Activated CD8-positive, alpha-beta memory T cell treated with anti-CD3 and anti-CD28 coated beads, Interleukin-2, amount 50 U/mL, for 1 hour (primary cell): ENCODE results near the gene CCDC28B.
"Not testable (repeated sequence)": the region's sequence is repeated elsewhere in the genome, so short reads cannot be mapped to it uniquely, and the experiment has no call there.

ENCODE experiments used
- DNase-seq: peaks from one replicate; pipeline ENCODE4 v3.0.0-alpha.2; 2020; ENCODE audit errors: extremely low read depth

The CCDC28B gene

DNA sequence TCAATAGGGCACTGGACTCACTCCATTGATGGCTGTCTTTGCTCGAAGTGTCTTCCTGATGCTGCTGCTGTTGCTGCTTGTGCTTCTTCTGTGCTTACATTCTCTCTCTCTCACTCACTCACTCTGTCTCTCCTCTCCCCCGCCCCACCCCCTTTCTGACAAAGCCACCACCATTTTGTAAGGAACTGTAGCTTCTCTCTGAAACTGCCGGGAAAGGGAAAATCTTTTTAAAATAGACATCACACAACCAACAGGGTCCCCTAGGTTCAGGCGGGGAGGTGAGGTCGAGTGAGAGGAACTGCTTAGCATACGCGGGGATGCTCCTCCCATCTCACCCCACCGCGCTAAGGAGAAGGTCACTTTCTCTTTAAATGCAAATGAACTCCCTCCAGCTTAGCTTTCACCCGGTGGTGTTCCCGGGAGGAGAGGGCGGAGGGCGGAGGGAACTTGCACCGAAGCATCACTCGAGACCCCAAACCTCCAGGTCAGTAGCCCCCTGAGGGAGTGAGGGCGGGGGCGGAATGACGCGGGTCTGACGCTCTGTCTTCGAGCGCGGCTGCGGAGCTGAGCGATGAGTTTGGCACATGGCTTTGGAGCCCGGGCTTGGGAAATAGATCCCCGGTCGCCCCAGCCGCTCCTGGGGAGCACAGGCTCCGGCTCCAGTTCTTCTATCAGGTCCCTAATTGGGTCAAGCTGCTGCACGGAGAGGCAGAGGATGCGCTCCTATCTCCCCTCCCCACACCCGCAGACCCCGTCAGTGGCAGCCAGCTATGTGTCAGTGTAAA is at the start of gene CCDC28B:
TSS of gene CCDC28B (plus strand) at position 370 of the 785 bp plus-strand sequence. CDS start 1,341 bp downstream, outside the sequence.
- DNase-seq, result no peak

DNA sequence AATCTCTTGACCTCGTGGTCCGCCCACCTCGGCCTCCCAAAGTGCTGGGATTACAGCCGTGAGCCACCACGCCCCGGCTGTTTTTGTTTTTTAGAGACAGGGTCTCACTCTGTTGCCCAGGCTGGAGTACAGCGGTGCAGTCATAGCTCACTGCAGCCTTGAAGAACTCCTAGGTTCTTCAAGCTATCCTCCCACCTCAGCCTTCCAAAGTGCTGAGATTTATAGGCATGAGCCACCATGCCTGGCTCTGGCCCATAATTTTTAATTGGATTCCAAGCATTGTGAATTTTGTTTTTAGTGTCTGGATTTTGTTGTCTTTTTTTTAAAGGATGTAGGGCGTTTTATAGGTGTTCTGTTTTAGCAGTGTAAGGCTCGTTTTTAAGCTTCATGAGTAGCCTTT is 49.5 kb upstream of the CCDC28B start:
- no peak for DNase-seq

- DNase-seq, result no peak
Observed at GRCh38 chr1:32151319-32151787, 49.0 kb upstream of the CCDC28B start.

DNA sequence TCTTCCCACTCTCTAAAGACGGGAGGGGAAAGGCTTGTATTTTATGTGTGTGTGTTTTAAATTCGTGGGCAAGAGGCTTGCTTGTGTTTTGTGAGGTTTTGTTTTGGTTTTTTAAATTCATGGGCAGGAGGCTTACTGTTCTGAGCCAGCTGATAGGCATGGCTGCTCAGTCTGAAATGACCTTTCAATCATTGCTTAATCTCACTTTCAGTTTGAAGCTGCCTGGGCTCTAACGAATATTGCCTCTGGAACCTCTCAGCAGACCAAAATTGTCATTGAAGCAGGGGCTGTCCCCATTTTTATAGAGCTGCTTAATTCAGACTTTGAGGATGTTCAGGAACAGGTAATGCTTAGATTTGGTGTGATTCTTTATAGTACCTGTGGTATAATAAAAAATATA is 41.2 kb upstream of the CCDC28B start:
- no peak for DNase-seq

DNA sequence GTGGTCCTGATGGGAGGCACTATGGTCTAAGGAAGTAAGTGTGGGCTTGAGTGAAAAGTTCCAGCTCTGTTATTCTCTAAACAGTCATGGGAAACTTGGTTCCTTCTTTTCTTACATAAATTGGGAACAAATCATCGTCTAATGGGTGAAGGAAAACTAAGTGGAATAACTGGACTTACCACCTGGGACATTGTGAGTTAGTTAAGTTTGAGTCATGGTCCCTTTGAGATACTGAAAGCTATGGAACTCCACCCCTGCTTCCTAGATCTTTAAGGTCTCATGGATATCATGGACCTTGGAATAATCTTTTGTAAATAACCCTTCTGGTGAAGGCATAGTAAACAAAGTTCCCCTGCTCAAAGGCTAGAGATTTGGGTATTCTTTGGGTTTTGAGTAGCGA is 37.0 kb upstream of the CCDC28B start:
- DNase-seq, result no peak

DNA sequence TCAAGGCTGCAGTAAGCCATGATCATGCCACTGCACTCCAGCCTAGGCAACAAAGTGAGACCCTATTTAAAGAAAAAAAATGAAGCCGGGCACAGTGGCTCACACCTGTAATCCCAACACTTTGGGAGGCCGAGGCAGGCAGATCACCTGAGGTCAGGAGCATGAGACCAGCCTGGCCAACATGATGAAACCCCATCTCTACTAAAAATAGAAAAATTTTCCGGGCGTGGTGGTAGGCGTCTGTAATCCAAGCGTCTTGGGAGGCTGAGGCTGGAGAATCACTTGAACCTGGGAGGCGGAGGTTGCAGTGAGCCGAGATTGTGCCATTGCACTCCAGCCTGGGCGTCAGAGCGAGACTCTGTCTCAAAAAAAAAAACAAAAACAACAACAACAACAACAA is 34.8 kb upstream of the CCDC28B start:
- DNase-seq, result not testable (repeated sequence)

DNA sequence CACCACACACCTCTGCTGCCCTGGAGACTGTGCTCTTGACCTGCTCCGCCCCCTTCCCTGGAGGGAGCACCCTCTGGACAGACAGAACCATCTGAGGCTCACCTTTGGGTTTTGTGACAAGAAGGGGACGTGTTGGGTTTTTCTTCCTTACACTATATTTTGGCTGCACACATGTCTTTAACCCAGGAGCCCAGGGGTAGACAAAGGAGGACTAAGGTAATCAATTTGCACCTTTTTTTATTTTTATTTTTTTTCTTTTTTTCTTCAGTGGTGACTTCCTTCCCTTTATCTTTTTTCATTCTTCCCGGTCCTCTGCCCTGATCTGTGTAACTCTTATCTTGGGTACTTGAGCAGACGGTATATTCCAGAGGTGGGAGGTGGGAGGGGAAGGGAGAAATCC is 29.4 kb upstream of the CCDC28B start:
- DNase-seq, result no peak

GRCh38 chr1:32172621-32173245 is 27.7 kb upstream of the CCDC28B start:
- no peak for DNase-seq

DNA sequence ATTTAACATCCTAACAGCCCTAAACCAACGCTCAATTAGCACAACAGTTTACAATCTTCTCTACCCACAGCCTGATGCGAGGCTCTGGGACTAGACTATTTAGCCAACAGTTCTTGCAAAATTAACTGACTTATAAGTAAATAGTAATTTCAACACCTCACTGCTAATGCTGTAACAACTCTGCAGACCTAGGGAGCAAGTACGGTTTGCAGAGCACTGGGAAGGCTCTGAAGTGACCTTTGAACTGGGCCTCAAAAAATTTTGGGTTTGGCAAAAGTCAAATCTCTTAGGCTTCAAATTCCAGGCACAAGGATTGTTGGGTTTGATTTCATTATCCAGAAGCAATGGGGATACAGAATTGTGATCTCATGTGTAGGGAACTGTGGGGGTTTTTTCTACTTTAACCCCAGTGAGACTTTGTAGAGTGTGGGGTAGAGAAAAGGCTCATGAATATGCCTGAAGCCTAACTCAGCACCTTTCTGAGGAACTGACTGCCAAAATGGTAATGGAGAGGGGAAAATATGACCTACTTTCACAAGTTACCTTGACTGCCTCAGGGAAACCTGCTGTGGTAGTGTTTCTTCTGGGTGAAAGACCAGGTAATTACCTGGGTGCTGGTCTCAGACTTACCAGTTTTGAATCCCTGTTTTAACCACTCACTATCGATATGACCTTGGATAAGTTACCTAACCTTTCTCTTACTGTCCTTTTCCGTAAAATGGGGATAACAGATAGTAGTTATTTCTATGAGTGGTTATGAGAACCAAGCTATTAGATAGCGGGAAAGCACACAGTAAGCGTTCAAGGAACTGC is 21.8 kb upstream of the CCDC28B start:
- DNase-seq, result no peak

GRCh38 chr1:32179193-32179442 is 21.3 kb upstream of the CCDC28B start:
- DNase-seq, result no peak

GRCh38 chr1:32179443-32180185 is 20.8 kb upstream of the CCDC28B start, which contains the start of gene TXLNA:
TXLNA (plus strand) TSS chr1:32179675; CDS start chr1:32180346, 671 bp downstream.
- peak; percentile 63 for DNase-seq

DNA sequence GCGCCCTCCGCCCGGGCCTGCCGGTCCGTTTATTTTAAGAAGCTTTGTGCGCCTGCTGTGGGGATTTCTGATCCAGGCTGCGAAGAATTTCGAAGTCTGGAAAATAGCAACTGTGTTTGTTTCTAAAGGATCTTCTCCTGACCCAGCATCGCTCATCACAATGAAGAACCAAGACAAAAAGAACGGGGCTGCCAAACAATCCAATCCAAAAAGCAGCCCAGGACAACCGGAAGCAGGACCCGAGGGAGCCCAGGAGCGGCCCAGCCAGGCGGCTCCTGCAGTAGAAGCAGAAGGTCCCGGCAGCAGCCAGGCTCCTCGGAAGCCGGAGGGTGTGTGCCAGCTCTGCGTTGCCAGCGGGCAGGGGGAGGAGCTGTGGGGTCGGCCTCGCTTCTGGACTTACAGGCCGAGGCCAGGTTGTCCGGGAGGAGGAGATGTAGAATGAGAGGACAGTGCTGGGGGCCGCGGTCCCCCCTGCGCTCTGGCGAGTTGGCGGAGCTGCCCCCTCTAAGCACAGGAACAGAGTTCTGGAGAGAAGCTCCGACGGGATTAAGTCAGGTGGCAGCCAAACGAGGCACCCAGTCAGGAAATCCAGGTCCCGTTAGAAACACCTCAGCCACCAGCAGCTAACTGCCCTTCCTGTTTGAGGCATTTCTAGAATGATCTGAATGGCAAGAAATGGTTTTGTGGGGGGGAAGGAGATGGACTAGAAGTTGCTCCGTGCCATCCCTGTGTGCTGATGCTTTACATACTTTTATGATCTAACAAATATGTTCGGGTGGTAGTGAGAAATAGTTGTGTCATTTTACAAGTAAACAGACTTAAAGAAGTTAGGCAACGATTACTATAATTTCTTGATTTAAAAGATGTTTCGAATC is 20.0 kb upstream of the CCDC28B start:
- no peak for DNase-seq

DNA sequence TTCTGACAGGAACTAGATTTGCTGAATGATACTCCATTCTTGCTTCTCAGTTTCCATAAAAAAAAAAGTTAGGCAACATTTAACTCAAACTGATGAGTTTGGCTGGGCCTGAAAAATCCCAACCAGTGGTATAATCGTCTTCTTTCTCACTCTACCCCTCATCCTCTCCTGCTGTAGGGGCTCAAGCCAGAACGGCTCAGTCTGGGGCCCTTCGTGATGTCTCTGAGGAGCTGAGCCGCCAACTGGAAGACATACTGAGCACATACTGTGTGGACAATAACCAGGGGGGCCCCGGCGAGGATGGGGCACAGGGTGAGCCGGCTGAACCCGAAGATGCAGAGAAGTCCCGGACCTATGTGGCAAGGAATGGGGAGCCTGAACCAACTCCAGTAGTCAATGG is 19.3 kb upstream of the CCDC28B start:
- no peak for DNase-seq

GRCh38 chr1:32181563-32181962 is 18.8 kb upstream of the CCDC28B start:
- no peak for DNase-seq

GRCh38 chr1:32182060-32182459 is 18.3 kb upstream of the CCDC28B start:
- DNase-seq, result no peak

DNA sequence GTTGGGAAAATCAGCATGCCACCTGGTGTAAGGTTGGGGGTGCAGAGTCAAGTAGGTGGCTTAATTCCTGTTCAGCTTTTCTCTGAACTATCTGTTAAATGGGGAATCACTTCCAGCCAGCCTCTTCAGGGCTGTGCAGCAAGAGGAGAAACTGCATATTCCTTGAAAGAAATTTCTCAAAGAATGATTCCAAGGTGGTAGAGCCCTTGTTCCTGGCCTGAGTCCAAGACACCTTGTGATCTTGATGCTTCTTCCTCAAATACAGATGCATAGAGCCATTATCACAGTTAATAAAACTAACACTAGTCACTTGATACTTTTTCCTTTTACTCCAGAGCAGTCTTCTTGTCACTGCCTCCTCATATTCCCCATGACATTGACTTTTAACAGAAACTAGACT is 15.7 kb upstream of the CCDC28B start:
- DNase-seq, result no peak

DNA sequence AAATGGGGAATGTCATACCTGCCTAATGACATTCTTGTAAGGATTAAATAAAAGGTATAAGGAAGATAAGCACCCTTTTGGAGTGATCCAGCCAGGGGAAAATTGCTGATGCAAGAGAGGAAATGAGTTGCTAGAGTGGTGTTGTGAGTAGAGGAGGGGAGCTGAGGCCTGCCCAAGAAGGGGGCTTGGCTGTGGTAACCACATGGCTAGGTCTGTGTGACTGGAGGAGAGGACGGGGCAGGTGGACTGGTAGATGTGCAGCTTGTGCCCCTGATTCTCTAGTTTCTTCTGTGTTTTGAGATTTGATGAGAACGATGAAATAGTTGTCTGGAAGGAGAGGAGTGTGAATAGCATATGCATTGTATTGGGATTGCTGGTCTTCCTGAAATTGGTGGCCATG is 14.3 kb upstream of the CCDC28B start:
- no peak for DNase-seq

- DNase-seq, result no peak
Observed at GRCh38 chr1:32186491-32186890, 13.9 kb upstream of the CCDC28B start.

DNA sequence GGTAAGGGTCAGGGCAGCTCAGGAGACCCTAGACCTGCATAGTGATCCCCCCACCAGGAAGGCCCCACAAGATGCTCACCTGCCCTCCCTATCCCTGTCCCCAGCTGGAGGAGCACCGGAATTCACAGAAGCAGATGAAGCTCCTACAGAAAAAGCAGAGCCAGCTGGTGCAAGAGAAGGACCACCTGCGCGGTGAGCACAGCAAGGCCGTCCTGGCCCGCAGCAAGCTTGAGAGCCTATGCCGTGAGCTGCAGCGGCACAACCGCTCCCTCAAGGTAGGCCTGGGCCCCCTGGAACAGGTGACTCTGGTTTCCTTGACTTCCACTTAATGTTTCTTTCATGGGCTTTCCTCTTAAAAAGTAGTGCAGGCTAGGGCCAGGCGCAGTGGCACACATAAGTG is 12.5 kb upstream of the CCDC28B start:
- no peak for DNase-seq

GRCh38 chr1:32192220-32192948 is 8.0 kb upstream of the CCDC28B start:
- DNase-seq, result no peak
